Mammary epithelial cell (primary cell): ENCODE data around the gene MSANTD1.

ENCODE experiments used
- CTCF ChIP-seq, 2 donors: IDR thresholded peaks in 1 of 2; conservative IDR thresholded peaks in 1 of 2; 2 replicates each; pipeline ENCODE4 v1.5.1; 2011 to 2012; ENCODE audit warnings: inconsistent platforms in 2 of 2, low read length in 2 of 2, mild to moderate bottlenecking in 2 of 2, control low read depth in 1 of 2, low read depth in 1 of 2; ENCODE audit not compliant: insufficient read depth in 1 of 2; ENCODE audit errors: extremely low read depth in 1 of 2
- EZH2 ChIP-seq: IDR thresholded peaks from 2 replicates; pipeline ENCODE4 v1.6.1; 2012; ENCODE audit warnings: low read length, inconsistent platforms, borderline replicate concordance

DNA sequence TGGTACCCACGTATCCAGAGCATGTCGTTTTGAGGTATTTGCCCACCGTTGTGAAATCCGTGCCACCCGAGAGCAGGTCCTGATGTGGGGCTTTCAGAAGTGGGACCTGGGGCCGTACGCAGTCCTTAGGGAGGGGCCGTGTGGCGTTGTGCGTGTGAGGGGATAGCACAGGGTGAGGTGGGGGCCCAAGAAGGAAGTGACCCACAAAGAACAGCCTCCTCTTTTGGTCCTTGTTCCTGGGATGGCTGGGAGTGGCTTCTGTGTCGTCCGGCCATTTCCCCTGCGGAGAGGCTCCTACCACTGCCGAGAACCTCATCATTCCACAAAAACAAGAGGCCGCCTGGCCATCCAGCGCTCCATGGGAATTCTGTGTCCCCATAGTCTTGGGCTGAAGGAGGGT is 17.0 kb upstream of the MSANTD1 start:
- TF ChIP-seq CTCF (conservative IDR thresholded peaks at IDR 0.05 in 1 of 2, IDR thresholded peaks at IDR 0.05 in 1 of 2; ENCODE audit: extremely low read depth in 1 of 2, insufficient read depth in 1 of 2, low read depth in 1 of 2, low read length in 2 of 2), result no peak
- no peak for TF ChIP-seq EZH2
